GM21576 (cell line): Measurements from ENCODE around the gene JMJD1C.
"Not testable (repeated sequence)": the region's sequence is repeated elsewhere in the genome, so short reads cannot be mapped to it uniquely, and the experiment has no call there.

Source experiments
- ATAC-seq: cut with Tn5 transposase; IDR thresholded peaks from one replicate; pipeline ENCODE4 v1.9.1; 2021; ENCODE audit warnings: mild to moderate bottlenecking, moderate library complexity; ENCODE audit not compliant: unreplicated experiment

Gene JMJD1C

DNA sequence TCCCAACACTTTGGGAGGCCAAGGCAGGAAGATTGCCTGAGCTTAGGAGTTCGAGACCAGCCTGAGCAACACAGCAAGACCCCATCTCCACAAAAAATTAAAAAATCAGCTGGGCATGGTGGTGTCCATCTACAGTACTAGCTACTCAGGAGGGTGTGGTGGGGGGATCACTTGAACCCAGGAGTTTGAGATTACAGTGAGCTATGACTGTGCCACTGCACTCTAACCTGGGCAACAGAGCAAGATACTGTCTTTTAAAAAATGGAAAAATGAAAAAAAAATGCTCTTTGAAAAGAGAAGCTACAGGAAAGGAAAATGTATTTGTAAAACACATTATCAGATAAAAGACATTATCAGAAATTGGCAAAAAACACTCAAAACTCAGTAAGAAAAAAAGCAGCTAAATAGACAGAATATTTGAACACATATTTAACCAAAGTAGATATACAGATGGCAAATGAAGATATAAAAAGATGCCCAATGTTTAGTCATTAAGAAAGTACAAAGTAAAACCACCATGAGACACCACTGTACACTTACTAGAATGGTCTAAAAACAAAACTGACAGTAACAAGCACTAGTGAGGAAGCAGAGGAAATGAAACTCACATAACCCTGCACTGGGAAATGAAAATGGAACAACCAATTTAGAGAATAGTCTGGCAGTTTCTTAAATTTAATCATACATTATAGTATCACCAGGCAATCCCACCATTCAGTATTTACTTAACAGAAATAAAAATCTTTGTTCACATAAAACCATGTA lies 292.1 kb downstream of the JMJD1C start:
- peak; percentile 99 for ATAC-seq

DNA sequence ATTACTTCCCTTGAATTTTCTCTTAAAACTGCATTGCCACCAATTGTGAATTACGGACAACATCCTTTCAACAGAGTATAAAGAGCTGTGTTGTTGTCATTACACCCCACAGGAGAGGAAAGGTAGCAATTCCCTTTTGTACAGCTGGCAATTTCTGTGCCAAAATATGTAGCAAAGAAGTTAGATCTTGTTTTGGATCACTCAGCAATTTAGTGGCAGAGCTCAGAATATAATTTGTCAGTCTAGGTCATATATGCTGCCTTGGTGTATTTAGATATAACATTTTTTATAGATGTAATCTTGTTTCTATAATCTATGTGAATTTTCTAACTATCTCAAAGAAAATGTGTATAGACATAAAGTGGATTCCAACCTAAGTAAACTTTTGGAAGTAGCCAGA lies 293.9 kb downstream of the JMJD1C start:
- ATAC-seq, result no peak

DNA sequence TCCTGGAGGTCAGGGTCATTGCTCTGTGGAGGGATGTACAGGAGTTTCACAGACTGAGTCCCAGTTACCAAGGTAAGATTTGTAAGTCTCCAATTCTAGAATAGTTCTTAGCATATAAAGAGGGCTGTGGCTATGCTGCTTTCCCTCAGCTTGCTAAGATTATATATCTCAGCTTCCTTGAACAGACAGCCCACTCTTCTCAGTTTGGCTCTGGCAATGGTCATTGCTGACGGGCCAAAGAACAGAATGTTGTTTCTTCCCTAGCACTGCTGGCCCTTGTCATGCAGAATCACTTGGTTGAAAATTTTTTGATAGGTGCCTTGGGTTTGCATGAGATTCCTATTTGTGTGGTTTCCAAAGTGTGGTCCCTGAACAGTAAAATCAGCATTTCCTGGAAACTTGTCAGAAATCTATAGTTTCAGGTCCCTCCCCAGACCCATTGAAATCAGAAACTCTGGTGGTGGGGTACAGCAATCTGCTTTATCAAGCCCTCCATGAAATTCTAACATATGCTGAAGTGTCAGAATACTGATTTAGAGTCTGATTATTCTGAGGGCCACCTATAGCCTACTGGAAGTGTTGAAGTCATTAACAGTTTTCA lies 294.4 kb downstream of the JMJD1C start:
- ATAC-seq, result no peak

DNA sequence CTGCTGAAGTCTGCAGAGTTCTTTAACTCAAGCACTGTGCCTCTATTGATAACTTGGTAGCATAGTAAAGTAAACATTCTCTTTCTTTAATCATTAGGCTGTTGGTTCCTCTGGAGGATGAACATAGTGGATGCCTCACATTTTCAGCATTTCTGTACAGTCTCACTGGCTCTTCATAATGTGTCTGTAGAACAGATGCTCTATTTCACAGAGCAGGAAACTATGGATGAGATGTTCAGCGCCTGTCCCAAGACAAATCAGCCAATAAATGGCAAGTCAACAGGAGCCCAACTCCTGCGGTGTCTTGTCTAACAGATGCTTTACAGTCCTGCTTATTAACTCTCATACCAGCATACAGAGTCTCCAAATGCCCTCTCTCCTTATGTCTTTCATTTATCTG lies 296.2 kb downstream of the JMJD1C start:
- no peak for ATAC-seq

DNA sequence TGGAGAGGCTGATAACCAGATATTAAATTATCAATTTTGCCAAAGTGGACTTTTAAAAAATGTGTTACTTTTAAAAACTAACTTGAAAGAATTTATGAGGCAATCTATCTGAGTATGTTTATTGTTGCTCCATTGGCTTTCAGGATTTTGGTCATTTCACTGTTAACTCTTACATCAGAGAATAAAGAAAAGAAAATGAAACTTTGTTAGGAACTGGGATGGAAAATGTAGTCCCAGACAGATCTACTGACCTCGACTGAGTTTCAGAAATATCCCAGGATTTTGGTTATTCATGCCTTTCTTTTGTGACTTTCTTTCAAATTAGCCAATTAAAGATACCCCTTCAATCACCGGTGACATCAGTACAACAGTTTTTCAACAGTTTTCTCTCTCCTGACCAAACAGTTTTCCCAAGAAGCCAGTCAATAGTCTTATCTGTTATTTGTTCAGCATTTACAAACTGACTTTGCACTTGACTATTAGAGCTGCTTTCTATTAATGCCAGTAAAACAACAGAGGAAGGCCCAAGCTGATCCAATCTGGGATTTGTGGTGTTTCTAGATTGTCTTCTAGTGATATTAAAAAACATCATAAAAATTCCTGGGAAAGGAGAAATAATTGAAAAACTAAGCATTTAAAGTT lies 296.8 kb downstream of the JMJD1C start:
- no peak for ATAC-seq

DNA sequence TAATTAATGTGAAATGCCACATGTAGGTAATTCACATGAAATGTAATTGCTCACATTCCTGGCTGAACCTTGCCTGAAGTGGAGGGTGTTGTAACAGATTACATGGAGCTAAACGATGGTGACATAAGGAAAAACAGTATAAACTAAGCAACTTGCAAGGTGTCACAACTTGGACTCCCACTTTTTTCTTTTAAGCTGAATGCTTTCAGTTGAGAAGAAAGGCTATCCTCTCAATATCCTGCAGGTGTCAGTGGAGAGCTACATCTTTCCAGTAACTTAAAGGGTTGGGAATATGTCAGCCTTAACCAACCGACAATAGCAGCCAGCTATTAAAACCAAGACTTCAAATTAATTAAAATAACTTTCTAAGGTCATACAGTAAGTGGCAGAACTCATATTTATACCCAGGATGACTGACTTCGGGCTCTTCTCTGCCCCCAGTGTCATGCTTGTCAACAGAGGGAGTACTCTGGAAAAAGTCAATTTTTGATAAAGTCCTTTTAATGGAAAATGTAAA lies 299.0 kb downstream of the JMJD1C start:
- ATAC-seq, result peak; percentile 48

DNA sequence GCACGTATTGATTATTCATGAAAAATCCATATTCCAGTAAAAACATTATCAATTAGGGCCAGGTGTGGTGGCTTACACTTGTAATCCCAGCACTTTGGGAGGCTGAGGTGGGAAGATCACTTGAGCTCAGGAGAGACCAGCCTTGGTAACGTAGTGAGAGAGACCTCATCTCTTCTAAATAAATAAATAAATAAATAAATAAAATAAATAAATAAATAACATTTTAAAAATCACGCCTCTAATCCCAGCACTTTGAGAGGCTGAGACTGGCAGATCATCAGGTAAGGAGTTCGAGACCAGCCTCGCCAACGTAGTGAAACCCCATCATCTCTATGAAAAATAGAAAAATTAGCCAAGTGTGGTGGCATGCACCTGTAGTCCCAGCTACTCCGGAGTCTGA lies 300.5 kb downstream of the JMJD1C start:
- ATAC-seq, result no peak

DNA sequence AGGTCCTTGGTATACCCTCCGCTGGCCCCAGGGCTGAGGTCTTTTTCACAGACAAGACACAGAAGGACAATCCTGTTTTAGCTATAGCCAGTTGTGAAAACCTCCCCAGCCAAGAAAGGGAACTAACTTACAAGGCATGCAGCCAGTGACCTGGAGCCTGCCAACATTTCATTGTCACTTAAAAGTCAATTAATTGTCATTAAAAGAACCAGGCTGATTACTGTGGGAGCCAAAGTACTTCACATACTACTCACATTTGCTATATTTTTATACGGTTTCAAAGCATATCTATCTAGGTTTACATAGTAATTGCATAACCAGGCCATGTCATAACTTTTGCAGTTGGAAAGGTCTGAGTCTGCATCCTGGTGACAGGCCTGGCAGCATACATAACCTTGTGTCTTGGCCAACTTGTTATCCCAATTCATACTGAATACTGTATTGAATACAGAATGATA lies 301.6 kb downstream of the JMJD1C start:
- ATAC-seq, result no peak

DNA sequence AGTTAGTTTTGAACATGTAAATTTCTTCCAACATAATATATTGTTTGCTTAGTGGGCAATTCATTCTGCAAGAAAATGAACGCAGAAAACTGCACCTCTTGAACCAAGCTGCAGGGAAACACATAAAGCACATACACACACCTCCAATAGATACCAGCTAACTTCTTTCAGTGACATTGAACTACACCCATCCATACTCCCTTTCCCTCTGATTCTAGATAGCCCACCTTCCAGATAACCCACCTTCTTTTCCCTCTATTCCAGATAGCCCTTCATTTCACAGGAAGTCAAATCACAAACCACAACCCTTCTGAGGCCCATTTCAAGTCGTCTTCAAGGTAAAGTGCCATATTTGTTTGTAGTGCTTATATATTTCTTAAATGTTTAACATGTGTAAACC lies 304.2 kb downstream of the JMJD1C start:
- no peak for ATAC-seq

DNA sequence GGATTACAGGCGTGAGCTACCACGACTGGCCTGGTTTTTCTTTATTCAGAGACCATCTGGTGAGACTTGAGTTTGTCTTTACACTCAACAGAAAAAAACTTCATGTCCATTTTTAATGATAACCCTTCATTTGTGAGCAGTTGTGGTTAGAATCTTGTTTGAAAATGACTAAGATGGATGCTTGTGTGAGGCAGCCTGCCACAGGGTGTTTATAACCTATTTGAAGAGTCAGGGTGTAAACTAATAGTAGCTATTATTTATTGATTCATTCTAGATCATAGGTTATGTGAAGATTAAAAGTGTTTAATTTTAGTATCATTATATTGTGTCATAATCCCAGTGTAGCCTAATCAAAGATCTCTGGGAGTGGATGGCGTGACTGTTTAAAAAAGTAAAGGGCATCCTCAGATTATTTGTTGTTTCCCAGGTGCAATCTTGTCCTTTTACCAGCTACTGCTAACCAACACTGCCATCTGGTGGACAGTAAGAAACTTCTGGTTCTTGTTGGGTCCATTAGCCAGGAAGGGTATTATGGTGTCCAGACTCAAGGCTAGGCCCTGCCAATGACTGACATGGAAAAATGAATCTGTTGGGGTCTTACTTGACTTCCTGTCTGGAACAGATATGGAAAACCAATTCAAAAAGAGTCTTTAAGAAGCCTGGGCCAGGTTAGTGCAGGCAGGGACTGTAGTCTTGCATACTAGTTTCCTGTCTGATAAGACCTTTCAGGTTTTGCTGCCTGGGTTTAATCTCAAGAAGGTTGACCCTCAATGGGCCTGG lies 307.7 kb downstream of the JMJD1C start:
- peak; percentile 63 for ATAC-seq

DNA sequence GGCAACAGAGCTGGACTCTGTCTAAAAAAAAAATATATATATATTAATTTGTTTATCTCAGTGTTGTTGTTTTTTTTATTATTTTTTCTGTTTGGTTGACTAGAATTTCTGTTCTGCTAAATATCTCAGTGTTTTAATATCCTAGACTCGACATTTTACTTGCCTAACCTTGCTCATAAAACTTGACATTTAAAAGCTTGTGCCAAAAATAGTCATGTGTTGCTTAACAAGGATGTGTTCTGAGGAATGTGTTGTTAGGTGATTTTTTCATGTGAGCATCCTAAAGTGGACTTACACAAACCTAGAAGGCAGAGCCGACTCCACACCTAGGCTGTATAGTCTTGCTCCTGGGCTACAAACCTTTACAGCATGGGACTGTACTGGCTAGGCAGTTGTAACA lies 309.5 kb downstream of the JMJD1C start:
- no peak for ATAC-seq

DNA sequence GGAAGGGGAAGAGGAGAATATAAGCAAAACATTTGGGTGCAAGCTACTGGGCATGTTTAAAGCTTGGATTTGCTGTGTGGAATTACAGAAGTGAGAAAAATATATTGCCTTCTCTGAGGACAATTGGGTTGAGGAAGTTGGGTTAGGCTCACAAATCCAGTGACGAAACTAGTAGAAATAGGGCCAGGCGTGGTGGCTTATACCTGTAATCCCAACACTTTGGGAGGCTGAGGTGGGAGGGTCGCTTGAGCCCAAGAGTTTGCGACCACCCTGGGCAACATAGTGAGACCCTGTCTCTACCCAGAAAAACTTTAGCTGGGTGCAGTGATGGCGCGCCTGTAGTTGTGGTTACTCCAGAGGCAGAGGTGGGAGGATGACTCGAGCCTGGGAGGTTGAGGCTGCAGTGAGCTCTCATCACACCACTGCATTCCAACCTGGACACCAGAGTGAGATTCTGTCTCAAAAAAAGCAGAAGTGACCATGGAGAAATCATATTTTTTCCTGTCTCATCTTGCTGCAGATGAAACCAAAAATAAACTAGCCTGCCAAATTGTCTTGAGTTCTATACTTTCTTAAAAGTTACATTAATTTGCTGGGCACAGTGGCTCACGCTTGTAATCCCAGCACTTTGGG lies 310.3 kb downstream of the JMJD1C start:
- ATAC-seq, result no peak

DNA sequence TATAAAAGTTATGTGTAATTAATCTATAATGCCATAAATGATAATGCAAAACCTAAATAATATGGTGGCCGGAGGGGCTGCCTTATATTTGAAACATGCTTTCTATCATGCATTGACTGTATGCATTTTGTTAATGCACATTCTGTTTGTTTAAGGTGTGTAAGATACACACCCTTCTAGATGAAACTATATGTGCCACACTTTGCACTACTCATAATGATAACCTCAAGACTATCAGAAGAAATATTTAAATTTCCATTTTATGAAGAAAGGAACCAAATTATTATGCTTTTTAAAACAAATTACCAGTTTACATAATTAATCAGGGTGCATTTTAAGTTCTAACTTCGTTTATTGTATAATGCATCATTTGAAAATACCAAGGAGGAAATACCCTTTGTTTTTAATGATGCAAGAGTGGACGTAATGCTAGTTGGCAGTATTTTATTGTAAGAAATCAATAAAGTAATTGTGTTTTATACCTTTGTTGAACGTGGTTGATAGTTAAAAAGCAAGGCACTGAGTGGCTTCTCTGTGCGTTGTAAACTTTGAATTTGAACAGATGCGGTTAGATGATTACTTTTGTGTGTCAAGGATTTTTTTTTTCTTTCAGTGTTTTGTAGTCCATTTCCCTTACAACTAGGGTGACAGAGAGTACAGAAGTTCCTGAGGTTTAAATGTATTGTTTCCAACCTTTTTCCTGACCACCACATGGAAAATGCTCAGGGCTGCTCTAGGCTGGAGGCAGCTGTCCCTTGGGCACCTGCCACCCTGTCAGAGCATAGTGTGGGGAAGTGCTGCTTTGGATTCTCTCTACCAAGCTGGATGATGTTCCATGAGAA lies 311.0 kb downstream of the JMJD1C start:
- no peak for ATAC-seq

DNA sequence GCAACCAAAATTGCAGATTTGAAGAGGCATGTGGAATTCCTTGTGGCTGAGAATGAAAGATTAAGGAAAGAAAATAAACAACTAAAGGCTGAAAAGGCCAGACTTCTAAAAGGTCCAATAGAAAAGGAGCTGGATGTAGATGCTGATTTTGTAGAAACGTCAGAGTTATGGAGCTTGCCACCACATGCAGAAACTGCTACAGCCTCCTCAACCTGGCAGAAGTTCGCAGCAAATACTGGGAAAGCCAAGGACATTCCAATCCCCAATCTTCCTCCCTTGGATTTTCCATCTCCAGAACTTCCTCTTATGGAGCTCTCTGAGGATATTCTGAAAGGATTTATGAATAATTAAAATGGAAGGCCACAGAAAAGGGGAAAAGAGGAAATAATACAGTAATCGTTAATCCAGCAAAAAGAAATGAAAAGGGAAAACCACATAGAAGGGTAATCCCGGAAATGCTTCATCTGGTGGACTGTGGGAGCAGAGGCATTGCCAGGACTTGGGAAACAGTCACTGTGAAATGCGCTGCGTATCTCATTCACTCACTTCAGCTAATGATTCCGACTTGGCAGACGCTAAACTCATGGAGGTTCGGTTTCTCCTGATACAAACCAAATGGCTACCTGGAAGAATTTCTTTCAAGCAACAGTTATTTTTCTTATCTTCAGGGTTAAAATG lies 311.8 kb downstream of the JMJD1C start:
- not testable (repeated sequence) for ATAC-seq

DNA sequence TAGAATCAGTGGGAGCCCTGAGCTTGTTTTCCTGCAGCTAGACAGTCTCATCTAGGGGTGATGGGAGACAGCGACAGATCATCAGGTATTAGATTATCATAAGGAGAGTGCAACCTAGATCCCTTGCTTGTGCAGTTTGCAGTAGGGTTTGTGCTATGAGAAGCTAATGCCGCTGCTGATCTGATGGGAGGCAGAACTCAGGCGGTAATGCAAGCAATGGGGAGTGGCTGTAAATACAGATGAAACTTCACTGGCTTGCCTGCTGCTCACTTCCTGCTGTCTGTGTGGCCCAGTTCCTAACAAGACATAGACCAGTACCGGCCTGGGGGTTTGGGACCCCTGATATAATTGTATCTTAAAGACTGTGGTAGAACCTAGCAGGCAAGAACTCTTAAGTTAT lies 315.0 kb downstream of the JMJD1C start:
- no peak for ATAC-seq

DNA sequence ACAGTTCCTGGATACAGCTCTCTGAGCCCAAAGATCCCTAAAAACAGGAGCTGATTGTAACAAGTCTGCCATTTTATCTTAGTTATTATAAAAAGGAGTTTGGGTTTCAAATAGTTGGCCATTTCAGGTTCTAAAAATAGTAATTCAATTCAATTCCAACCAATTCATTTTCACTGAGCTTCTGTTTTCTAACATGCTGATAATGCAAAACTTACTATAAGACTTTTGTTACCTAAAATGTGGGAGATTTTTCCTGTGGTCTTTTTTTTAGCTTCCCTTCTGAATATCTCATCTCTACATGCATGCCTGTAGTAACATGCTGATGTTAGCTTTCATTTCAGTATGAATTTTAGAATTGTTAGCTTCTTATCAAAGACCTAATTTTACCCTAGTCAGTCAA lies 319.3 kb downstream of the JMJD1C start:
- ATAC-seq, result no peak

DNA sequence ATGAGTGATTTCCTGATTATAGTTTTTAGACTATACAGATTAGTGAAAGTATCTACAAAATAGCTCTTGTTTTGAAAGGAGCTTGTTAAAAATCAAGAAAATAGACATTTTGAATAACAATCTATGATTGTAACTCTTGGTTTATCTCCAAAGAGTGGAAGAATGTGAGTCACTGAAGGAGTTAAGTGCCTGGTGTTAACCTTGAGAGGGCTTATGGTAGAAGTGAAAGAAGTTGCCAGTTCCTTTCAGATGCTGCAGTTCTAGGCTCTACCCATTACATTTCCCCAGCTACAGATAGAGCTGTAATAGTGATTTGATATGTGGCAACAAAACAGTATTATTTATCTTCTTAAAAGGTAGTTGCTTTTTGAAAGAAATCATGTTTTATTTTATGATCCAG lies 320.0 kb downstream of the JMJD1C start:
- no peak for ATAC-seq

DNA sequence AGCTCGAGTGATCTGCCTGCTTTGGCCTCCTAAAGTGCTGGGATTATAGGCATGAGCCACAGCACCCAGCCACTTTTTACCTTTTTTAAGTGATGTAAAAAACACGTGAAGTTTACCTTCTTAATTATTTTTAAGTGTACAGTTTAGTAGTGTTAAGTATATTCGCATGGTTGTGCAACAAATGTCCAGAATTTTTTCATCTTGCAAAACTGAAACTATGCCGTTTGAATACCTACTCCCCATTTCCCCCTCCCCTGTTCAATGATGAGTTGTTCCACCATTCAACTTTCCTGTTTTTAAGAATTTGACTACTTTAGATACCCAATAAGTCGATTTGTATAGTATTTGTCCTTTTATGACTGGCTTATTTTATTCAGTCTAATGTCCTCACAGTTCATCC lies 321.8 kb downstream of the JMJD1C start:
- no peak for ATAC-seq

DNA sequence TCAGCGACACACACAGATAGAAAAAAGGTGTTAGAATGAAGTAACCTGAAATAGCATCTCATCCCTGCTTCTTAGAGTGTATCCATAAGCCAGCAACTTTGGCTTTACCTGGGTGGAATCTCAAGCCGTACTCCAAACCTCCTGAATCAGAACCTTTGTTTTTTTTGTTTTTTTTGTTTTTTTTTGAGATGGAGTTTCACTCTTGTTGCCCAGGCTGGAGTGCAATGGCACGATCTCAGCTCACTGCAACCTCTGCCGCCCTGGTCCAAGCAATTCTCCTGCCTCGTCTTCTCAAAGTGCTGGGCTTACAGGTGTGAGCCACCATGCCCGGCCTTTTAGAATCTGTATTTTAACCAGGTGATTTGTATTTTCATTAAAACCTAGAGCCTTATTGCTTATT lies 323.6 kb downstream of the JMJD1C start:
- ATAC-seq, result no peak
